HepG2 (cell line): Measurements from ENCODE around the gene UBE2M. TPM values are rescaled to one million over a fixed set of nuclear protein-coding genes. Genes with fewer than 3 reads are reported as not detected.
A peak's percentile ranks its signal among the peaks of the same experiment; 100 is the strongest.

Experiments
- HCFC1 ChIP-seq: fragments of 150-350 bp; IDR thresholded peaks from 2 replicates; pipeline ENCODE4 v1.6.1; 2014; ENCODE audit warnings: low read depth, low read length
- HDAC1 ChIP-seq: sonication (generic); formaldehyde crosslinking; IDR thresholded peaks from 2 replicates; pipeline ENCODE4 v1.5.1; 2020; ENCODE audit warnings: mild to moderate bottlenecking, missing genetic modification reagents
- IRX3 ChIP-seq: sonication (generic); formaldehyde crosslinking; IDR thresholded peaks from 2 replicates; pipeline ENCODE4 v1.8.1; 2023; ENCODE audit warnings: mild to moderate bottlenecking, low read depth, missing genetic modification reagents, borderline replicate concordance
- KMT2A ChIP-seq: sonication (generic); formaldehyde crosslinking; IDR thresholded peaks from 2 replicates; pipeline ENCODE4 v1.4.0; 2020; ENCODE audit warnings: missing genetic modification reagents
- KMT2B ChIP-seq: IDR thresholded peaks from 2 replicates; pipeline ENCODE4 v1.6.1; 2016; ENCODE audit warnings: missing genetic modification reagents, missing compliant biosample characterization
- TP53 ChIP-seq: sonication (generic); formaldehyde crosslinking; conservative IDR thresholded peaks from 2 replicates; pipeline ENCODE4 v1.4.0; 2020; ENCODE audit warnings: missing genetic modification reagents
- ZNF678 ChIP-seq: sonication (generic); formaldehyde crosslinking; IDR thresholded peaks from 2 replicates; pipeline ENCODE4 v1.4.0; 2020; ENCODE audit warnings: mild to moderate bottlenecking, missing genetic modification reagents
- ZNF780A ChIP-seq: sonication (generic); formaldehyde crosslinking; IDR thresholded peaks from 2 replicates; pipeline ENCODE4 v1.8.0; 2022; ENCODE audit warnings: mild to moderate bottlenecking, missing genetic modification reagents, moderate library complexity
- polyA plus RNA-seq, 8 experiments: library from polyadenylated mRNA; depleted of rRNA in 3 of 8; stranded (reverse) in 7 of 8; unstranded in 1 of 8; fragments of >200 nt; fragmentation: Illumina TruSeq in 4 of 8; extraction: Trizol in 4 of 8; gene quantifications; 2 replicates each; pipeline versions ENCODE4 v1.2.1 to v1.2.3, GENCODE V29; 2011 to 2016; ENCODE audit warnings: low read depth in 4 of 8, missing spikeins in 1 of 8, mixed read lengths in 1 of 8; ENCODE audit not compliant: insufficient read depth in 1 of 8
- total RNA-seq, 5 experiments: library from RNA; depleted of rRNA; stranded (reverse); fragments of >200 nt; fragmentation: Illumina TruSeq; extraction: Trizol; gene quantifications; 2 replicates each; pipeline ENCODE4 v1.2.3, GENCODE V29; 2016; ENCODE audit warnings: low read depth in 1 of 5
- TF ChIP-seq, protein P1 (sequence below): sonication (generic); formaldehyde crosslinking; IDR thresholded peaks from 2 replicates; pipeline ENCODE4 v1.5.1; 2020; ENCODE audit warnings: missing genetic modification reagents, mild to moderate bottlenecking, borderline replicate concordance
- TF ChIP-seq, protein P2 (sequence below): sonication (generic); formaldehyde crosslinking; IDR thresholded peaks from 2 replicates; pipeline ENCODE4 v1.5.1; 2020; ENCODE audit warnings: mild to moderate bottlenecking, moderate library complexity, missing genetic modification reagents
- TF ChIP-seq, protein P3 (sequence below): sonication (generic); formaldehyde crosslinking; IDR thresholded peaks from 2 replicates; pipeline ENCODE4 v1.9.0; 2021; ENCODE audit warnings: missing genetic modification reagents, borderline replicate concordance
- TF ChIP-seq, protein P4 (sequence below): sonication (generic); formaldehyde crosslinking; IDR thresholded peaks from 2 replicates; pipeline ENCODE4 v1.9.0; 2021; ENCODE audit warnings: missing genetic modification reagents, mild to moderate bottlenecking, borderline replicate concordance

The UBE2M gene
- total and polyA plus RNA-seq, 2 of the 13 experiments (the other 11 are each of a cell fraction or from before 2014, with no cell fraction given), result 36.2 to 50.3 TPM

DNA sequence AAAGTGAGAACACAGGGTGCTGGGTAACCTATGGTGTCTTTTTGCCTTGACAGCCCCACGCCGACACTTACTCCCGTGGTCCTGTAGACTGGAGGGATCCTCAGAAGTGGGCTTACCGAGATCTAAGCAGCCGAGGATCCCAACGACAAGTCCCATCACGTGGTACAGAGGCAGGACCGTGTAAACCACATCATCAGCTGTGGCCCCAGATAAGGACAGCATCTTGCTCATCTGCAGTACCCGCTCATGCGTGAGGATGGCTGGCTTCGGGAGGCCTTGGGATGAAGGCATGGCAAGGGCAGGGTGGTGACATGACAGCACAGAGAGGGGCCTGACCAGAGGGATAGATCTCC lies 48.7 kb downstream of the UBE2M start (continued):
- TF ChIP-seq, protein P1, sequence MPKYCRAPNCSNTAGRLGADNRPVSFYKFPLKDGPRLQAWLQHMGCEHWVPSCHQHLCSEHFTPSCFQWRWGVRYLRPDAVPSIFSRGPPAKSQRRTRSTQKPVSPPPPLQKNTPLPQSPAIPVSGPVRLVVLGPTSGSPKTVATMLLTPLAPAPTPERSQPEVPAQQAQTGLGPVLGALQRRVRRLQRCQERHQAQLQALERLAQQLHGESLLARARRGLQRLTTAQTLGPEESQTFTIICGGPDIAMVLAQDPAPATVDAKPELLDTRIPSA, result no peak
- TF ChIP-seq KMT2A (CRISPR knock-in tag), result no peak
- TF ChIP-seq HCFC1, result no peak
- no peak for TF ChIP-seq KMT2B (CRISPR knock-in tag)
- TF ChIP-seq, protein P2, sequence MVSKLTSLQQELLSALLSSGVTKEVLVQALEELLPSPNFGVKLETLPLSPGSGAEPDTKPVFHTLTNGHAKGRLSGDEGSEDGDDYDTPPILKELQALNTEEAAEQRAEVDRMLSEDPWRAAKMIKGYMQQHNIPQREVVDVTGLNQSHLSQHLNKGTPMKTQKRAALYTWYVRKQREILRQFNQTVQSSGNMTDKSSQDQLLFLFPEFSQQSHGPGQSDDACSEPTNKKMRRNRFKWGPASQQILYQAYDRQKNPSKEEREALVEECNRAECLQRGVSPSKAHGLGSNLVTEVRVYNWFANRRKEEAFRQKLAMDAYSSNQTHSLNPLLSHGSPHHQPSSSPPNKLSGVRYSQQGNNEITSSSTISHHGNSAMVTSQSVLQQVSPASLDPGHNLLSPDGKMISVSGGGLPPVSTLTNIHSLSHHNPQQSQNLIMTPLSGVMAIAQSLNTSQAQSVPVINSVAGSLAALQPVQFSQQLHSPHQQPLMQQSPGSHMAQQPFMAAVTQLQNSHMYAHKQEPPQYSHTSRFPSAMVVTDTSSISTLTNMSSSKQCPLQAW (CRISPR knock-in tag), result no peak
- no peak for TF ChIP-seq ZNF678
- TF ChIP-seq IRX3 (CRISPR knock-in tag), result 0 out of 2 replicates have a peak, but pooled peaks have one; percentile 25
- no peak for TF ChIP-seq TP53 (CRISPR knock-in tag)
- peak; percentile 52; the same call in 1 of the 2 replicates for TF ChIP-seq HDAC1
- TF ChIP-seq, protein P3, sequence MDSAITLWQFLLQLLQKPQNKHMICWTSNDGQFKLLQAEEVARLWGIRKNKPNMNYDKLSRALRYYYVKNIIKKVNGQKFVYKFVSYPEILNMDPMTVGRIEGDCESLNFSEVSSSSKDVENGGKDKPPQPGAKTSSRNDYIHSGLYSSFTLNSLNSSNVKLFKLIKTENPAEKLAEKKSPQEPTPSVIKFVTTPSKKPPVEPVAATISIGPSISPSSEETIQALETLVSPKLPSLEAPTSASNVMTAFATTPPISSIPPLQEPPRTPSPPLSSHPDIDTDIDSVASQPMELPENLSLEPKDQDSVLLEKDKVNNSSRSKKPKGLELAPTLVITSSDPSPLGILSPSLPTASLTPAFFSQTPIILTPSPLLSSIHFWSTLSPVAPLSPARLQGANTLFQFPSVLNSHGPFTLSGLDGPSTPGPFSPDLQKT, result no peak
- TF ChIP-seq, protein P4, sequence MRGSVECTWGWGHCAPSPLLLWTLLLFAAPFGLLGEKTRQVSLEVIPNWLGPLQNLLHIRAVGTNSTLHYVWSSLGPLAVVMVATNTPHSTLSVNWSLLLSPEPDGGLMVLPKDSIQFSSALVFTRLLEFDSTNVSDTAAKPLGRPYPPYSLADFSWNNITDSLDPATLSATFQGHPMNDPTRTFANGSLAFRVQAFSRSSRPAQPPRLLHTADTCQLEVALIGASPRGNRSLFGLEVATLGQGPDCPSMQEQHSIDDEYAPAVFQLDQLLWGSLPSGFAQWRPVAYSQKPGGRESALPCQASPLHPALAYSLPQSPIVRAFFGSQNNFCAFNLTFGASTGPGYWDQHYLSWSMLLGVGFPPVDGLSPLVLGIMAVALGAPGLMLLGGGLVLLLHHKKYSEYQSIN (CRISPR knock-in tag), result no peak
- no peak for TF ChIP-seq ZNF780A (CRISPR knock-in tag)
